HG03460 (cell line): ENCODE data around the gene ECHDC3.

Experiments
- ATAC-seq: cut with Tn5 transposase; IDR thresholded peaks from one replicate; pipeline ENCODE4 v1.9.1; 2021; ENCODE audit not compliant: unreplicated experiment

ECHDC3 gene

GRCh38 chr10:11746883-11747539 lies 4.8 kb downstream of the ECHDC3 start:
- no peak for ATAC-seq

GRCh38 chr10:11748866-11749265 lies 6.7 kb downstream of the ECHDC3 start:
- ATAC-seq, result no peak

- ATAC-seq, result no peak
Observed at GRCh38 chr10:11750420-11750819, 8.2 kb downstream of the ECHDC3 start.

GRCh38 chr10:11754173-11754572 lies 12.0 kb downstream of the ECHDC3 start:
- no peak for ATAC-seq

GRCh38 chr10:11754620-11755019 lies 12.4 kb downstream of the ECHDC3 start:
- no peak for ATAC-seq

GRCh38 chr10:11755512-11756263 lies 13.5 kb downstream of the ECHDC3 start:
- no peak for ATAC-seq

GRCh38 chr10:11756766-11757315 lies 14.7 kb downstream of the ECHDC3 start:
- no peak for ATAC-seq

- ATAC-seq, result peak; percentile 16
Observed at GRCh38 chr10:11757454-11757820, 15.3 kb downstream of the ECHDC3 start.

GRCh38 chr10:11757821-11758463 lies 15.8 kb downstream of the ECHDC3 start:
- peak; percentile 99 for ATAC-seq

GRCh38 chr10:11758527-11759236 lies 16.5 kb downstream of the ECHDC3 start:
- no peak for ATAC-seq

- ATAC-seq, result no peak
Observed at GRCh38 chr10:11759347-11759746, 17.2 kb downstream of the ECHDC3 start.

- ATAC-seq, result no peak
Observed at GRCh38 chr10:11760151-11760550, 18.0 kb downstream of the ECHDC3 start.

- no peak for ATAC-seq
Observed at GRCh38 chr10:11760861-11761260, 18.7 kb downstream of the ECHDC3 start.

- no peak for ATAC-seq
Observed at GRCh38 chr10:11761431-11761830, 19.2 kb downstream of the ECHDC3 start.

GRCh38 chr10:11762706-11763500 lies 20.7 kb downstream of the ECHDC3 start:
- no peak for ATAC-seq

- no peak for ATAC-seq
Observed at GRCh38 chr10:11763501-11763861, 21.3 kb downstream of the ECHDC3 start.

GRCh38 chr10:11765141-11765540 lies 23.0 kb downstream of the ECHDC3 start:
- ATAC-seq, result no peak

- ATAC-seq, result no peak
Observed at GRCh38 chr10:11772575-11773288, 30.6 kb downstream of the ECHDC3 start.

GRCh38 chr10:11773761-11774441 lies 31.7 kb downstream of the ECHDC3 start:
- no peak for ATAC-seq
